Measurements from ENCODE around the gene DDX60.
"Not testable (repeated sequence)": the region's sequence is repeated elsewhere in the genome, so short reads cannot be mapped to it uniquely, and the experiment has no call there.

DDX60 gene

GRCh38 chr4:168304744-168305459 lies 13.7 kb downstream of the DDX60 start:
- DNase-seq (ENCODE audit: low read depth in 2 of 2) = peak; percentile 29 to 93
- TF ChIP-seq, protein P1, sequence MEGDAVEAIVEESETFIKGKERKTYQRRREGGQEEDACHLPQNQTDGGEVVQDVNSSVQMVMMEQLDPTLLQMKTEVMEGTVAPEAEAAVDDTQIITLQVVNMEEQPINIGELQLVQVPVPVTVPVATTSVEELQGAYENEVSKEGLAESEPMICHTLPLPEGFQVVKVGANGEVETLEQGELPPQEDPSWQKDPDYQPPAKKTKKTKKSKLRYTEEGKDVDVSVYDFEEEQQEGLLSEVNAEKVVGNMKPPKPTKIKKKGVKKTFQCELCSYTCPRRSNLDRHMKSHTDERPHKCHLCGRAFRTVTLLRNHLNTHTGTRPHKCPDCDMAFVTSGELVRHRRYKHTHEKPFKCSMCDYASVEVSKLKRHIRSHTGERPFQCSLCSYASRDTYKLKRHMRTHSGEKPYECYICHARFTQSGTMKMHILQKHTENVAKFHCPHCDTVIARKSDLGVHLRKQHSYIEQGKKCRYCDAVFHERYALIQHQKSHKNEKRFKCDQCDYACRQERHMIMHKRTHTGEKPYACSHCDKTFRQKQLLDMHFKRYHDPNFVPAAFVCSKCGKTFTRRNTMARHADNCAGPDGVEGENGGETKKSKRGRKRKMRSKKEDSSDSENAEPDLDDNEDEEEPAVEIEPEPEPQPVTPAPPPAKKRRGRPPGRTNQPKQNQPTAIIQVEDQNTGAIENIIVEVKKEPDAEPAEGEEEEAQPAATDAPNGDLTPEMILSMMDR (IDR thresholded peaks at IDR 0.05; ENCODE audit: low read depth, low read length) = no peak
- no peak overlapping the region for H3K4me3 ChIP-seq (replicated peaks in 1 of 2; ENCODE audit: low read depth in 2 of 2, low read length in 2 of 2)

DNA sequence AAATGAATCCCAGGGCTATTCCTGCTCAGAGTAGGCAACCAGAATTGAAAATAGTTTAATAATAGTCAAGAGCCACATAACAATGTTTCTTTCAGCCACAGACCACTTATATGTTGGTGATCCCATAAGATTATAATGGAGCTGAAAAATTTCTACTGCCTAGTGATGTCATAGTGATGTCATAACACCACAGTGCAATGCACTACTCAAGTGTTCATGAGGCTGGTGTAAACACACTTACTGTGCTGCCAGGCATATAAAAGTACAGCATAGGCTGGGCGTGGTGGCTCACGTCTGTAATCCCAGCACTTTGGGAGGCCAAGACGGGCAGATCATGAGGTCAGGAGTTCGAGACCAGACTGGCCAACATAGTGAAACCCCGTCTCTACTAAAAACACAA lies 15.1 kb downstream of the DDX60 start:
- not testable (repeated sequence) for H3K4me3 ChIP-seq (replicated peaks in 1 of 2; ENCODE audit: low read depth in 2 of 2, low read length in 2 of 2); DNase-seq (ENCODE audit: low read depth in 2 of 2)

- DNase-seq (ENCODE audit: low read depth in 2 of 2) = no peak
- TF ChIP-seq, protein P1 (IDR thresholded peaks at IDR 0.05; ENCODE audit: low read depth, low read length) = no peak
Measured at GRCh38 chr4:168293386-168293975, 25.1 kb downstream of the DDX60 start.

GRCh38 chr4:168291242-168291641 lies 27.3 kb downstream of the DDX60 start:
- DNase-seq (ENCODE audit: low read depth in 2 of 2) = no peak
- TF ChIP-seq, protein P1 (IDR thresholded peaks at IDR 0.05; ENCODE audit: low read depth, low read length) = no peak
- no peak overlapping the region for H3K4me3 ChIP-seq (replicated peaks in 1 of 2; ENCODE audit: low read depth in 2 of 2, low read length in 2 of 2)

More at GRCh38 chr4:168293386-168293975, 25.1 kb downstream of the DDX60 start:
- H3K4me3 ChIP-seq (replicated peaks in 1 of 2; ENCODE audit: low read depth in 2 of 2, low read length in 2 of 2) = no peak overlapping the region

DNA sequence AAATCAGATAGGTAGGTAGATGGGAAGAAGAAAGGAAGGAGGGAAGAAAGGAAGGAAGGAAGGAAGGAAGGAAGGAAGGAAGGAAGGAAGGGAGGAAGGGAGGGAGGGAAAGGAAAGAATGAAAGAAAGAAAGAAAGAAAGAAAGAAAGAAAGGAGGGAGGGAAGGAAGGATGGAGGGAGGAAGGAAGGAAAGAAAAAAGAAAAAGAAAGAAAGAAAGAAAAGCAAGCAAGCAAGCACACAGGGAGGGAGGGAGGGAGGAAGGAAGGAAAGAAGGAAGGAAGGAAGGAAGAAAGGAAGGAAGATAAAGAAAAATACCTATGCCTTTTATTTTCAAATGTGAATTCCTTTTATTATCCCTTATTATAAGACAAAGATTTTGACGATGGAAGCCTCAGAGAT lies 32.7 kb downstream of the DDX60 start:
- DNase-seq (ENCODE audit: low read depth in 2 of 2); H3K4me3 ChIP-seq (replicated peaks in 1 of 2; ENCODE audit: low read depth in 2 of 2, low read length in 2 of 2): not testable (repeated sequence)

- no peak for DNase-seq (ENCODE audit: low read depth in 2 of 2)
- no peak overlapping the region for H3K4me3 ChIP-seq (replicated peaks in 1 of 2; ENCODE audit: low read depth in 2 of 2, low read length in 2 of 2)
- TF ChIP-seq, protein P1 (IDR thresholded peaks at IDR 0.05; ENCODE audit: low read depth, low read length) = no peak
Measured at GRCh38 chr4:168279556-168279955, 39.0 kb downstream of the DDX60 start.

DNA sequence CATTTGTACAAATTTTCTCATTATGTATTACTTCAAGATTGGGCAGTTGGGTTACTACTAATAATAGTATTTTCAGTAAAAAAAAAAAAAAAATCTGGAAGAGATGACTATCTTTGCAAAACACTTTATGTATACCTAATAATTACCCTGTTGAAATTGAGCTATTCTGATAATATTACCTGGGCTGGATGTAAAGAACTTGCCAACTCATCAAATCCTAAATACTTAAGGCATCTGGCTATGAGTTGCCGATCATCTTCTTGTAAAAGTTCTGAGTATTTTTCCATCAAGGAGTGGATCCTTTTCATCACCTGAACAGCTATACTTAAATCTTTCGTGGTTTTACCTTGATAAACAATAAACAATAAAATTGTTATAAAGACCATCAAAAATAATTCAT lies 42.7 kb downstream of the DDX60 start:
- no peak overlapping the region for H3K4me3 ChIP-seq (replicated peaks in 1 of 2; ENCODE audit: low read depth in 2 of 2, low read length in 2 of 2)
- TF ChIP-seq, protein P1 (IDR thresholded peaks at IDR 0.05; ENCODE audit: low read depth, low read length) = no peak
- no peak for DNase-seq (ENCODE audit: low read depth in 2 of 2)

DNA sequence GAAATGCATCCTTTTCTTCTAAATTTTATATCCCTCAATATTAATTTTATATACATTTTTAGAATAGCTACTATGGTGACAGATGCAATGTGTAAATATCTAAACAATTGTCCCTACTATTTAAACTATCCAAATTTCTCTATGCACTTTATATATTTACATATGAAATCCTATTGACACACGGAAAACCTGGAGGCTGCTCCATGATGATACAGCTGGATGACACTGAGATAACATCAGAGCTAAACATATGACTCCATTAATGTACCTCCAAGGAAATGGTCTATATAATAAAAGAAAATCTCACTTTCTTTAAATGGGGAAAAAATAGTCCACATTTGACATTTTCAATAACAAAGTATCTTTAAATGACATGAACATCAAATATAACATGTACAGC lies 43.7 kb downstream of the DDX60 start:
- TF ChIP-seq, protein P1 (IDR thresholded peaks at IDR 0.05; ENCODE audit: low read depth, low read length) = no peak
- DNase-seq (ENCODE audit: low read depth in 2 of 2) = no peak
- H3K4me3 ChIP-seq (replicated peaks in 1 of 2; ENCODE audit: low read depth in 2 of 2, low read length in 2 of 2) = no peak overlapping the region

Measured in cardiac fibroblast (primary cell).